H1 (cell line): ENCODE measurements around the gene DKK1. TPM values are rescaled to one million over a fixed set of nuclear protein-coding genes. Genes with fewer than 3 reads are reported as not detected.

Source experiments
- CTCF ChIA-PET: fragments of 300-600 bp; sonication (Branson Sonifier 250); formaldehyde crosslinking; loops from one replicate; lab custom pipeline; 2021; ENCODE audit not compliant: partially characterized antibody; lab: Charles Lee
- POLR2A ChIA-PET: fragments of 300-600 bp; sonication (Branson Sonifier 250); formaldehyde crosslinking; loops from one replicate; lab custom pipeline; 2021; ENCODE audit warnings: inconsistent platforms; ENCODE audit not compliant: partially characterized antibody; lab: Charles Lee
- DNase-seq, 2 experiments: peaks; one replicate each; pipeline versions ENCODE4 v3.0.0 to v3.0.0-alpha.2; 2010 to 2022; ENCODE audit warnings: low spot score in 2 of 2, low read depth in 1 of 2, mixed read lengths in 1 of 2
- FAIRE-seq: peaks from 2 replicates; lab custom pipeline; 2011; peaks lifted over from hg19 to GRCh38; lab: Jason Lieb, UNC
- H2AFZ ChIP-seq: 2 replicates; pipeline ENCODE4 v1.8.1; 2012; ENCODE audit warnings: low read length, inconsistent platforms
- H2AK5ac ChIP-seq: 2 replicates; pipeline ENCODE4 v1.6.1; 2013; ENCODE audit warnings: low read depth, low read length
- H2BK120ac ChIP-seq: replicated peaks from 2 replicates; pipeline ENCODE3; 2013; ENCODE audit warnings: low read depth, low read length, inconsistent platforms
- H2BK12ac ChIP-seq: 2 replicates; pipeline ENCODE4 v1.6.1; 2013; ENCODE audit warnings: low read depth, low read length
- H2BK15ac ChIP-seq: 2 replicates; pipeline ENCODE4 v1.6.1; 2013; ENCODE audit warnings: low read length
- H2BK20ac ChIP-seq: 2 replicates; pipeline ENCODE4 v1.6.1; 2013; ENCODE audit warnings: low read length
- H2BK5ac ChIP-seq: 2 replicates; pipeline ENCODE4 v1.6.1; 2013; ENCODE audit warnings: low read depth, low read length
- H3K14ac ChIP-seq: 2 replicates; pipeline ENCODE4 v1.6.1; 2013; ENCODE audit warnings: inconsistent platforms; ENCODE audit not compliant: insufficient read length
- H3K18ac ChIP-seq: 2 replicates; pipeline ENCODE4 v1.6.1; 2013; ENCODE audit warnings: low read length; ENCODE audit errors: extremely low read depth
- H3K23ac ChIP-seq: 2 replicates; pipeline ENCODE4 v1.6.1; 2013; ENCODE audit warnings: inconsistent platforms; ENCODE audit not compliant: insufficient read length
- H3K23me2 ChIP-seq: 2 replicates; pipeline ENCODE4 v1.6.1; 2013; ENCODE audit warnings: low read depth, low read length
- H3K27ac ChIP-seq: 2 replicates; pipeline ENCODE4 v1.6.1; 2011; ENCODE audit warnings: low read depth, low read length, inconsistent platforms
- H3K27me3 ChIP-seq, 4 experiments: replicated peaks in 1 of 4; 1 replicate in 1 of 4; 2 replicates in 3 of 4; pipeline versions ENCODE4 v1.6.1 to v1.8.1; 2011 to 2013; ENCODE audit warnings: low read length in 3 of 4, mild to moderate bottlenecking in 3 of 4, inconsistent platforms in 2 of 4, mixed read lengths in 2 of 4, moderate library complexity in 1 of 4; ENCODE audit not compliant: control insufficient read depth in 3 of 4, insufficient read depth in 3 of 4; ENCODE audit errors: extremely low read depth in 1 of 4
- H3K36me3 ChIP-seq, 4 experiments: 2 replicates each; pipeline versions ENCODE4 v1.6.1 to v1.8.1; 2011 to 2013; ENCODE audit warnings: mild to moderate bottlenecking in 4 of 4, low read length in 3 of 4, moderate library complexity in 2 of 4, control low read depth in 1 of 4, inconsistent platforms in 1 of 4; ENCODE audit not compliant: insufficient read depth in 4 of 4, control insufficient read depth in 2 of 4
- H3K4ac ChIP-seq: replicated peaks from 2 replicates; pipeline ENCODE3; 2013; ENCODE audit warnings: low read length, low read depth, mixed read lengths, inconsistent platforms; ENCODE audit not compliant: insufficient read length
- H3K4me1 ChIP-seq, 4 experiments: replicated peaks in 1 of 4; 1 replicate in 1 of 4; 2 replicates in 3 of 4; pipeline versions ENCODE4 v1.6.1 to v1.8.1; 2011 to 2013; ENCODE audit warnings: low read length in 3 of 4, inconsistent platforms in 2 of 4, mixed read lengths in 1 of 4; ENCODE audit not compliant: insufficient read depth in 4 of 4, control insufficient read depth in 3 of 4
- H3K4me2 ChIP-seq, 2 experiments: 2 replicates each; pipeline versions ENCODE4 v1.6.1 to v1.8.1; 2011 to 2013; ENCODE audit warnings: low read depth in 2 of 2, low read length in 2 of 2, control low read depth in 1 of 2, inconsistent platforms in 1 of 2, mild to moderate bottlenecking in 1 of 2; ENCODE audit not compliant: insufficient read depth in 1 of 2
- H3K4me3 ChIP-seq, 4 experiments: fragments of 200-600, 300-600 bp in 1 of 4; sonication (generic), shearing (Covaris generic), sonication (Bioruptor Twin) in 1 of 4; 2 replicates each; pipeline versions ENCODE4 v1.5.1 to v1.8.1; 2011 to 2016; ENCODE audit warnings: low read length in 4 of 4, low read depth in 3 of 4, control low read depth in 2 of 4, inconsistent platforms in 2 of 4, mild to moderate bottlenecking in 2 of 4, mixed read lengths in 1 of 4, moderate library complexity in 1 of 4; ENCODE audit not compliant: insufficient read depth in 2 of 4; ENCODE audit errors: extremely low read depth in 1 of 4
- H3K56ac ChIP-seq: replicated peaks from 2 replicates; pipeline ENCODE3; 2013; ENCODE audit warnings: low read depth, mild to moderate bottlenecking, mixed read lengths, low read length, inconsistent platforms; ENCODE audit not compliant: insufficient read length
- H3K79me1 ChIP-seq: 2 replicates; pipeline ENCODE4 v1.6.1; 2013; ENCODE audit warnings: low read depth, low read length, control low read depth
- H3K79me2 ChIP-seq, 2 experiments: 2 replicates each; pipeline versions ENCODE4 v1.6.1 to v1.8.1; 2012 to 2013; ENCODE audit warnings: low read length in 2 of 2, mild to moderate bottlenecking in 2 of 2, inconsistent platforms in 1 of 2; ENCODE audit not compliant: insufficient read depth in 2 of 2, control insufficient read depth in 1 of 2
- H3K9ac ChIP-seq, 4 experiments: replicated peaks in 1 of 4; 1 replicate in 1 of 4; 2 replicates in 3 of 4; pipeline versions ENCODE4 v1.6.1 to v1.8.1; 2011 to 2013; ENCODE audit warnings: low read depth in 3 of 4, low read length in 3 of 4, control low read depth in 2 of 4, mild to moderate bottlenecking in 2 of 4, moderate library complexity in 2 of 4, inconsistent platforms in 1 of 4; ENCODE audit errors: extremely low read depth in 1 of 4
- H3K9me3 ChIP-seq, 2 experiments: 2 replicates each; pipeline versions ENCODE4 v1.6.1 to v1.8.1; 2012 to 2013; ENCODE audit warnings: mild to moderate bottlenecking in 2 of 2, moderate library complexity in 2 of 2, control low read depth in 1 of 2, inconsistent platforms in 1 of 2, low read depth in 1 of 2, low read length in 1 of 2, mixed read lengths in 1 of 2; ENCODE audit not compliant: insufficient read depth in 2 of 2
- H4K20me1 ChIP-seq, 2 experiments: replicated peaks in 1 of 2; 2 replicates each; pipeline versions ENCODE3 to v1.8.1; 2011 to 2013; ENCODE audit warnings: inconsistent platforms in 2 of 2, low read length in 2 of 2, mild to moderate bottlenecking in 1 of 2; ENCODE audit not compliant: insufficient read depth in 2 of 2, control insufficient read depth in 1 of 2
- H4K5ac ChIP-seq: 2 replicates; pipeline ENCODE4 v1.6.1; 2013; ENCODE audit warnings: low read length, low read depth, mixed read lengths, inconsistent platforms; ENCODE audit not compliant: insufficient read length
- H4K8ac ChIP-seq: 2 replicates; pipeline ENCODE4 v1.8.0; 2013; ENCODE audit warnings: mild to moderate bottlenecking, moderate library complexity, low read length, inconsistent platforms; ENCODE audit not compliant: insufficient read depth; ENCODE audit errors: extremely low read depth
- H4K91ac ChIP-seq: replicated peaks from 2 replicates; pipeline ENCODE3; 2013; ENCODE audit warnings: low read length, mixed read lengths, inconsistent platforms; ENCODE audit not compliant: insufficient read length
- BACH1 ChIP-seq: IDR thresholded peaks from 2 replicates; pipeline ENCODE4 v1.6.1; 2012; ENCODE audit warnings: low read length, improper control_type of control experiment
- CBX8 ChIP-seq: fragments of 300-800, 300-1000 bp; sonication (generic); IDR thresholded peaks from 2 replicates; pipeline ENCODE4 v1.7.1; 2016; ENCODE audit warnings: low read depth, low read length, borderline replicate concordance
- CREB1 ChIP-seq: IDR thresholded peaks from 2 replicates; pipeline ENCODE4 v1.6.1; 2012; ENCODE audit warnings: inconsistent platforms
- EGR1 ChIP-seq: IDR thresholded peaks from 2 replicates; pipeline ENCODE4 v1.6.1; 2011; ENCODE audit warnings: low read depth, low read length, borderline replicate concordance
- HDAC2 ChIP-seq, 2 experiments: fragments of 300-600 bp in 1 of 2; sonication (generic) in 1 of 2; IDR thresholded peaks; 2 replicates each; pipeline ENCODE4 v1.6.1; 2011 to 2012; ENCODE audit warnings: low read depth in 2 of 2, low read length in 2 of 2, mild to moderate bottlenecking in 2 of 2, moderate library complexity in 2 of 2, borderline replicate concordance in 1 of 2, inconsistent platforms in 1 of 2
- JUND ChIP-seq: IDR thresholded peaks from 2 replicates; pipeline ENCODE4 v1.6.1; 2011; ENCODE audit warnings: mild to moderate bottlenecking, improper control_type of control experiment, low read length
- KDM1A ChIP-seq: fragments of 200-600, 300-600 bp; sonication (generic); IDR thresholded peaks from 2 replicates; pipeline ENCODE4 v1.7.1; 2016; ENCODE audit warnings: mild to moderate bottlenecking, low read length, borderline replicate concordance
- NRF1 ChIP-seq: IDR thresholded peaks from 2 replicates; pipeline ENCODE4 v1.6.1; 2011; ENCODE audit warnings: mild to moderate bottlenecking, low read depth, low read length, improper control_type of control experiment
- PHF8 ChIP-seq: fragments of 200-600 bp; sonication (generic); conservative IDR thresholded peaks from 2 replicates; pipeline ENCODE4 v1.7.1; 2012; ENCODE audit warnings: low read depth, mild to moderate bottlenecking, inconsistent platforms, low read length, moderate library complexity
- RFX5 ChIP-seq: IDR thresholded peaks from 2 replicates; pipeline ENCODE4 v1.6.1; 2011; ENCODE audit warnings: low read depth, low read length, improper control_type of control experiment, borderline replicate concordance
- RXRA ChIP-seq: IDR thresholded peaks from 2 replicates; pipeline ENCODE4 v1.6.1; 2011; ENCODE audit warnings: low read depth, mild to moderate bottlenecking, low read length, moderate library complexity; ENCODE audit not compliant: insufficient read depth
- SIX5 ChIP-seq: IDR thresholded peaks from 2 replicates; pipeline ENCODE4 v1.6.1; 2011; ENCODE audit warnings: mild to moderate bottlenecking, low read depth, low read length
- SP1 ChIP-seq: IDR thresholded peaks from 2 replicates; pipeline ENCODE4 v1.6.1; 2011; ENCODE audit warnings: low read depth, low read length
- TCF12 ChIP-seq: IDR thresholded peaks from 2 replicates; pipeline ENCODE4 v1.6.1; 2011; ENCODE audit warnings: low read depth, mild to moderate bottlenecking, low read length
- WGBS, 2 experiments: shearing (Covaris generic) in 1 of 2; methylation state at CpG; one replicate each; pipeline versions ENCODE4 v1.1.6 to v1.1.7; 2013 to 2015; ENCODE audit warnings: low lambda C conversion rate in 2 of 2, mixed read lengths in 2 of 2, inconsistent platforms in 1 of 2, low coverage in 1 of 2, missing lambda C conversion rate in 1 of 2; ENCODE audit not compliant: insufficient replicate concordance in 2 of 2, insufficient coverage in 1 of 2, insufficient read length in 1 of 2; ENCODE audit errors: extremely low coverage in 1 of 2, missing lambda C conversion rate in 1 of 2; 5-methylcytosine and 5-hydroxymethylcytosine counted together
- polyA plus RNA-seq, 7 experiments: library from polyadenylated mRNA; depleted of rRNA in 3 of 7; stranded (reverse) in 5 of 7; unstranded in 2 of 7; fragments of >200 nt in 5 of 7; fragments of 200-250 nt in 2 of 7; gene quantifications; 1 replicate in 5 of 7; 2 replicates in 1 of 7; 4 replicates in 1 of 7; pipeline versions ENCODE4 v1.2.1 to v1.2.3, GENCODE V29; 2011 to 2013; ENCODE audit warnings: missing spikeins in 2 of 7, mixed read lengths in 2 of 7
- total RNA-seq: library from RNA; stranded (reverse); fragmentation: NEBNext Ultra II Directional; extraction: Animal tissue kit (Norgen Biotek cat#: 25700); gene quantifications from 2 replicates; pipeline ENCODE4 v1.2.1, GENCODE V29; 2021

The DKK1 gene
- total and polyA plus RNA-seq, 2 of the 8 experiments (the other 6 are each of a cell fraction or from before 2014, with no cell fraction given): 0.36 to 0.61 TPM

GRCh38 chr10:52280051-52280450 lies 34.0 kb upstream of the DKK1 start:
- H2BK12ac ChIP-seq: no peak overlapping the region
- no peaks in the 10 kb centered on the region for H3K23me2 ChIP-seq
- 93% methylated on average over 1 of the region's 1 CpG; no CpG with 5 or more reads in 1 of the 2 experiments for WGBS, 2 experiments
- no peak overlapping the region for H2AK5ac ChIP-seq
- H3K56ac ChIP-seq: no peak overlapping the region
- no peak for DNase-seq
- TF ChIP-seq RXRA (no peak), CBX8 (no peak), CREB1 (no peak), RFX5 (no peak), PHF8 (no peak), NRF1 (no peak), TCF12 (no peak), EGR1 (no peak), HDAC2 (IDR thresholded peaks at IDR 0.05; ENCODE audit: borderline replicate concordance in 1 of 2, low read depth in 2 of 2, low read length in 2 of 2) (no peak), SP1 (no peak), SIX5 (no peak), BACH1 (no peak), JUND (no peak), KDM1A (no peak)
- no peak overlapping the region for H2BK20ac ChIP-seq
- no peak overlapping the region for H3K4me3 ChIP-seq
- H3K4ac ChIP-seq: no peak overlapping the region
- H3K79me2 ChIP-seq: no peaks in the 10 kb centered on the region
- no peaks in the 10 kb centered on the region; a peak in 1 of 4 replicates for H3K9me3 ChIP-seq
- no peak overlapping the region for H3K27ac ChIP-seq
- H4K91ac ChIP-seq: no peak overlapping the region
- H3K9ac ChIP-seq: no peak overlapping the region
- no peak overlapping the region for H4K8ac ChIP-seq
- H4K5ac ChIP-seq: no peak overlapping the region
- H2BK15ac ChIP-seq: no peak overlapping the region
- H3K18ac ChIP-seq: no peak overlapping the region
- H2BK5ac ChIP-seq: no peak overlapping the region
- H2AFZ ChIP-seq: no peak overlapping the region
- H3K36me3 ChIP-seq: peaks cover 0 to 2% (median 0%) of the 10 kb centered on the region in 4 experiments; a peak in 1 of 8 replicates
- ChIA-PET CTCF (no interaction called here), POLR2A (no interaction called here)
- H2BK120ac ChIP-seq: no peak overlapping the region
- H4K20me1 ChIP-seq: no peaks in the 10 kb centered on the region
- H3K14ac ChIP-seq: no peak overlapping the region
- no peak overlapping the region for H3K23ac ChIP-seq
- H3K79me1 ChIP-seq: no peaks in the 10 kb centered on the region
- no peaks in the 10 kb centered on the region for H3K27me3 ChIP-seq
- no peak overlapping the region for H3K4me2 ChIP-seq
- FAIRE-seq: no peak
- H3K4me1 ChIP-seq: no peaks in the 10 kb centered on the region
